ENCODE results near the gene PLD1.
A peak's percentile ranks its signal among the peaks of the same experiment; 100 is the strongest.
"Not testable (repeated sequence)": the region's sequence is repeated elsewhere in the genome, so short reads cannot be mapped to it uniquely, and the experiment has no call there.

Gene PLD1

DNA sequence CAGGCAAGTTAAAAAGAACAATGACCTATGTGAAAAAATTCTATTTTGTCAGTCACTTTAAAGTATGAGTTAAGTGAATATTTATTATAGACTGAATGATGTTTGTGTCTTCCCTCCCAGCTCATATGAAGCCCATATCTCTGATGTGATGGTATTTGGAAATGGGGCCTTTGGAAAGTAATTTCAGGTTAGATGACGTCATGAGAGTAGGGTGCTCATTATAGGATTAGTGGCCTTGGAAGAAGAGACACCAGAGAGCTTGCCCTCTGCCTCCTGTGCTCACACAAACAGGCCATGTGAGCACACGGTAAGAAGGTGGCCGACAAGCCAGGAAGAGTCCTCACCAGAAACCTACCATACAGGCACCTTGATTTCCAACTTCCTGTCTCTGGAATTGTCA lies 211.3 kb downstream of the PLD1 start:
- DNase-seq = no peak

DNA sequence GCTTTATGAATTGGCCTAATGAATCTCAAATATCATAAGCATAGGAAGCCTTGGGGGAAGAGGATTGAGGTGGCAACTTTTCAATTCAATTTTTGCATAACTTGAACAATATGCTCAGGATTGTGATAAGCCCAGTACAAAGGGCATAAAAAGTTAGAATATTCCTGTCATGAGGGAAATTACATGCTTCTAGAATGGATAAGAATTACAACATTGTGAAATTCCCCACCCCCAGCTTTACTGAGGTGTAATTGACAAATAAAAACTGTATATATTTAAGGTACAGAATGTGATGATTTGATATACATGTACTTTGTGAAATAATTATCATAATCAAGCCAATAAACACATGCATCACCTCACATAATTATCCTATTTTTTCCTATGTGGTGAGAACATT lies 217.5 kb downstream of the PLD1 start:
- no peak for DNase-seq

DNA sequence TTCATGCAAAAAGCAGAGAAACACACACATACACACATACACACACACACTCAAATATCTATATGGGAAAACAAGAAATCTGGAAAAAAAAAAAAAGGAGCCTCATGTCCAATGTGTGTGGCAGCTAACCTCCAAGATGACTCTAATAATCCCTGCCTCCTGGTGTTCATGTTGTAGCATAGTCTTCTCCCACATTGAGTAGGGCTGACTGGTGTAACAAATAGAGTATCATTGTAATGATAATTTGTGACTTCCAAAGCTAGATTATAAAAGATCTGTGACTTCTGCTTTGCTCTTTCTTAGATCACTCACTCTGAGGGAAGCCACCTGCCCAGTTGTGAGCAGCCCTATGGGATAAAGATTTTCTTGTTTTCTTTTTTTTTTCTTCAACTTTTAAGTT lies 219.2 kb downstream of the PLD1 start:
- DNase-seq = no peak

DNA sequence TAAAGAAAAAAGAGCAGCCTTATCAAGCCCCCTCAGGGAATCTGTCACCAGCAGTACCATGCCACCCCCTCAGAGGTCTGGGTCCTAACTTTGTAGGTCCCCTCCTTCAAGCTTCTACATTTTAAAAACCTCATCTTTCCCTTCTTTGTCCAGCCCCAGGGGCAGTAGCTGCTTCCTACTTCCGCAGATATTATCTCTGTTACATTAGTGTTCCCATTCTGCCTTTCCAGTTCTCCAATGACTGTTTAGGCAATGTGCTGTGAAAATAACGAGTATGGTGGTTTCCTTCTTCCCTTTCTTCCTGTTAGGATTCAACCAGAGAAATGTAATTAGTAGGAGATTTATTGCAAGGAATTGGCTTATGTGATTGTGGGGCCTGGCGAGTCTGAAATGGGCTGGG lies 224.0 kb downstream of the PLD1 start:
- no peak for DNase-seq

DNA sequence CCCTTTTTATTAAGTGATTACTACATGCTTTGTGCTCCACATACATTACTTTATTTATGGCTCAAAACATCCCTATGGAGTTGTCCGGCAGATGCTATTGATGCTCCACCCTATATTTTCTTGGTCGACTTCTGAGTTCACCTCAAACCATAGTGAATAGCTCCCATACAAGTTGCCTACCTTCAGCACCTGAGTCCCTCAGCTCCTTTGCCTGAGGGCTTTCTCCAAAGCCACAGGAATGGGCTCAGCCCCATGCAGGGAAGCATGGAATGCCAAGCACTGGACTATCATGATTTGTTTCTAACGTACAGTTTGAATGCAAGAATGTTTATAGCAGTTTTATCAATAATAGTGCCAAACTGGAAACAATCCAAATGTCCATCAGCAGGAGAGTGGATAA lies 225.2 kb downstream of the PLD1 start:
- DNase-seq = no peak

DNA sequence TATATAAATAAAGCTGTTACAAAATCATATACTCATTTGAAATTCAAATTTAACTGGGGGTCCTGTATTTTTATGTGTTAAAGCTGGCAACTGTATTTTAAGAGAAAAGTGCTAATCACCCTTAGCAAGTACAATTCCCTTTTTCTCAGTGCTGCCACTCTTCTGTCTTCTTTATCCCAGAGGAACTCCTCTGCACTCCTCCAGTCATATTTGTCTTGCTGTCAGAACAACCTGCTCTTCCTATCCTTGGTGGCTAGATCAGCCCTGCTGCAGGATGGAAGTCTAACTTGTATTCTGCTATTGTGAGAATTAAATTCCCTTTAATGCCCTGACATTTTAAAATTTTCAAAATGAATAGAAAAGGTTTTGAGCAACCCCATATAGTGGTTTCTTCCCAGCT lies 226.2 kb downstream of the PLD1 start:
- DNase-seq = no peak

DNA sequence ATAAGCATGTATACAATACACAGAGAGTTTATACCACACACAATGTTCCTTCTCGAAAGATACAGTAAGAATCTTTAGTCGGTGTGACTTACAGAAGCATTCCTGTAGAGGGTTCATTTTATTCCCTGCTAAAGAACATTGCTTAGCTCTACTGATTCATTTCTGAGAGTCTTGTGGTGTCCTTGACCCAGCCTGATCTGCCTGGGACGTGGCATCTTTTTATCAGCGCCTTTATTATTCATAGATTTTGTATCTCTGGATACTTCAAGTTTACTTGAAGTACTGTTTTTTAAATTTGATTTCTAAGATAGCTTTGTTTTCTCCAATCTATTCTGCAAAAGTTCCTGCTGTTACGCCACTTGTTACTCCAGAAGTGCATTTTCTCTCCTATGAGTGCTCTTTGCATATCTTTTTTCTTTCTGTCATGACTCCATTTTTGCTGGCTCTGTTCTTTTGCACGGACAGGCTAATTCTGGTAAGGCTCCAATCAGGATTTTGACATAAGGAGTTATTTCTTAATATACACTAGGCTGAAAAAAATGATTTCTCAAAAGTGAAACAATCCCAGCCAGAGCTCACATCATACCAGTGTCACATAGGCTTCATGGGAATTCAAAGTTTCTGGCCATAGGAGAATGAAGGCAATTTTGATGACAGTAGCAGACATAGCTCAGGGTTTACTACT lies 235.6 kb downstream of the PLD1 start:
- no peak for DNase-seq

DNA sequence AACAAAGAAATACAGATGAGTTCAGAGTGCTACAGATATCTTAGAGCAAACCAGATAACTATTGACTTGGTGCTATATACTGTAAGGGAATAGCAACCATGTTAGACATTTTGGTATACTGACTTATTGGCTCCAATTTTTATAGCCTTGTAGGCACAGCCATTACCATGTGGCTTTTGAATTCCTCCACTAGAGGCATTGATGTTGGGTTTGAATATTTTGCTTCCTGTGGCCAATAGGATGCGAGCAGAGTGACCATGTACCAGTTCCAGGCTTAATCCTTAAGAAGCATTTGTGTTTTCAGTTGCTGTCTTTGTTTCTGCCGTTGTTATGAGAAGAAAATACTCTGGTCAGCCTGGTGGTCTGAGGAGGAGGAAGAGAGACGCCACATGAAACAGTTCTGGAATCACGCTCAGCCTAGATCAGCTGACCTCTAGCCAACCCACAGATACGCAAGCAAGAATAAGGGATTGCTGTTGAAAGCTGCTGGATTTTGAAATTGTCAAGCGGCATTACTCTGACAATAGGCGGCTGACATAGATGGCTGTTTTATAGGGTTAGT lies 240.6 kb downstream of the PLD1 start:
- DNase-seq = no peak

DNA sequence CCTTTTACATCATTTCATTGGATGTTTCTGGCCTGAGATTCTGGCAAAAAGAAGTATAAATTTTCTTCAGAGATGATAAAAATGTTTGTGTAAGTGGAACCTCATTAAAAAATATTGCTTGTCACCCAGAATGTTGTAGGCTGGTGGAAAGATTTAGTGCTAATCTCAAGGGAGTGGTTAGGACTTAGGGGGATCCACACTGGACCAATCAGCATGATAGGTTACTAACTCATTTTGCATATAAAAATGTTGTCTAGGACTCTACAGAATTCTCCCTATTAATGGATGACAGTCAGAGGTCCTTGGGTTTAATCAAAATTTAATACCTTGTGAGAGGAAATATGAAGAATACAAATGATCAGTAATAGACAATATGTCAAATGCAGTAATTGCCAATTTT lies 241.5 kb downstream of the PLD1 start:
- DNase-seq = no peak

DNA sequence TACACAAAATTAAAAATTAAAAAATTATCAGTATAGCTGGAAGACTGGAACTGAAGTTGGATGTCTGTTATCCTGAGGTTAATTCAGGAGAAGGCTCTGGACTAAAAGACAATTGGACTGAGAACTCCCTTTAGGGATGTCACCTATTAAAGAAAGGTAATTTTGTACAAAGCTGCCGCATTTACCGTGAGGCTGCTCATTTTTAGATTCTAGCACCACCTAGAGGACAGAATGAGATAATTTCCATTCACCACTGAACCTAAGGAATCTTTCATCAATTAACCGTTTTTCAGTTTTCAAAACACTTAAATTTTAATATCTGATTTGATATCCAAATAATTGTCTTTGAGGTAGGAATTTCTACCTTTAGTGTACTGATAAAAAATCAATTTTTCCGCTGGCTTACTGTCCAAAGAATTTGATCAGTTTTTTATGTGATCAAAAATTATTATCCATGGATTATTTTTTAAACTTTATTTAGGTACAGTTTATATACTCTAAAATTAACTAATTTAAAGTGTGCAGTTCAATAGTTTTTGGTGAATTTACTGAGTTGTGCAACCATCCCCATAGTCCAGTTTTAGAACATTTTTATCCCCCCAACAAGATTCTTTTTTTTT lies 243.4 kb downstream of the PLD1 start:
- DNase-seq = peak; percentile 67

DNA sequence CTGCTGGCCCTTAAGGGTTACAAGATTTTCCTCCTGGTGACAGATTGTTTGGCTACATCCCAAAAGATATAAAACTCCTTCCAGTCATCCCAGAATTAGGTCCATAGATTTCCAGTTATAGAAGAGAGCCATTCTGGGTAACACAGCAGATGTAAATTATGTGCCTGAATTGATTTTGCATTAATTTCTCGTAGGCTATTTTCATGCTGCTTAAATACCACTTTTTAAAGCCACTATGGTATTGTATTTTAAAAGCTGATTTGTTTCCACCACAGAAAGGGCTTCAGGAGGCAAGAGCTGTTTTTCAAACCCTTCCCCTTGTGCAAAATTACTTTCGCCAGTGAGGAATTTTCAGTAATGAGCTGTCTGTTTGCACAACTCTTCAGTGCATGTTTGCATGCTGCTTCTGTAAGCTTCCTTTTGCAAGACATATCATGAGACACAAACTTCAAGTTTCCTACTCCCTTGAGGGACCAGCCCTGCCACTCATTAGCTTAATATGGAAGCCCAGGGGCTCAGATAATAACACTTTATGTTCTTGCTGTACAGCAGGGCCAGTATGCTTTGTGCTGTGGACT lies 244.7 kb downstream of the PLD1 start:
- DNase-seq = no peak

DNA sequence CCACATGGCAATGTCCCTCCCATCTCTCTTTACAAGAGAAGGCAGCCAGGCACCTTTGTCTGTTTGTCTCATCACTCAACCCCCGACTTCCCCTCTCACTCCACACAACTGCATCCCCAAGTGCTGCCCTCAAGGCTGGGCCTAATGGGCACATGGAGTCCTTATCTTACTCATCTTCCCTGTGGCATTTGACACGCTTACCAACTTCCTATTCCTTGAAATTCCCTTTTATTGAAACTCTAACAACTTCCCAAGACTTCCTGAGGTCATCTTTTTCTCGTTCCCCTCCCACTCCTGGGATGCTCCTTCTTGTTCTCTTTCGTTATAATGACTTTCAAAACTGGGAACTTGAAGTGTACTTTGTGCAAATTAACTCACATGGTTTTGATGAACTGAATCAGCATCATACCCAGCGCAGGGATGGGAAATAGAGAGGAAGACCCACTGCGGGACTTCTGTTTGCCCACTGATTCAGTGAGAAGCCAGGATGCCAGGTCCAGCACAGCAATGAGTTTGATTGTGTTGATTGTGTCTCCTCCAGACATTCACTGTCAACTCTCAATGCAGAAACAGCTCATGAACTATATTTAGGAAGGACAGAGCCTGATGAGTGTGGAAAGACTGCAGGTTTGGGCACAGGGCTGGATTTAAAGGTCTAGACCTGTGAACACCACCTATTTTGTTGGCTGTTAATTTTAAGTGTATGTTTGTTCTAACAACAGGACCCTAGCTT lies 245.4 kb downstream of the PLD1 start:
- DNase-seq = no peak

DNA sequence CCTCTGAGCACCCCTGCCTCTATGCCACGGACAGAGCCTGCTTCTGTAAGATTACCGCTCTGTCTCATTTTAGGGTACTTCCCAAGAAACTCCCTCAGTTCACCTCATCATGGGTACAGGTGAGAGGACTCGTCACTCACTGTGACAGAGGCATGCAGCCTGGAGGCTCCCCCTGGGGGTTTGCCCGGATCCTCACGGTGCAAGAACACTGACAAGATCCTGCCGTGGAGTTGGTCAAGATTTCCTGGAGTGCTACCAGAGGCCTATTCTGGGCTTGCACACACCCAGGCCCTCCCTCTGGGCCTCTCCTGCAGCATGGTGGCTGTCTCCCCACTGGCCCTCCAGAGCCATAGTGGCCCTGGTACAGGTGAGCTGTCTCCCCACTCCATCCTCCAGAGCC lies 247.0 kb downstream of the PLD1 start:
- no peak for DNase-seq

DNA sequence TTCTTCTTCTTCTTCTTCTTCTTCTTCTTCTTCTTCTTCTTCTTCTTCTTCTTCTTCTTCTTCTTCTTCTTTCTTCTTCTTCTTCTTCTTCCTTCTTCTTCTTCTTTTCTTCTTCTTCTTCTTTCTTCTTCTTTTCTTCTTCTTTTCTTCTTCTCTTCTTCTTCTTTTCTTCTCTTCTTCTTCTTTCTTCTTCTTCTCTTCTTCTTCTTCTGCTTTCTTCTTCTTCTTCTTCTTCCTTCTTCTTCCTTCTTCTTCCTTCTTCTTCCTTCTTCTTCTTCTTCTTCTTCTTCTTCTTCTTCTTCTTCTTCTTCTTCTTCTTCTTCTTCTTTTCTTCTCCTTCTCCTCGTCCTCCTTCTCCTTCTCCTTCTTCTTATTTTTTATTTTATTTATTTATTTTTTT lies 247.8 kb downstream of the PLD1 start:
- DNase-seq = not testable (repeated sequence)

DNA sequence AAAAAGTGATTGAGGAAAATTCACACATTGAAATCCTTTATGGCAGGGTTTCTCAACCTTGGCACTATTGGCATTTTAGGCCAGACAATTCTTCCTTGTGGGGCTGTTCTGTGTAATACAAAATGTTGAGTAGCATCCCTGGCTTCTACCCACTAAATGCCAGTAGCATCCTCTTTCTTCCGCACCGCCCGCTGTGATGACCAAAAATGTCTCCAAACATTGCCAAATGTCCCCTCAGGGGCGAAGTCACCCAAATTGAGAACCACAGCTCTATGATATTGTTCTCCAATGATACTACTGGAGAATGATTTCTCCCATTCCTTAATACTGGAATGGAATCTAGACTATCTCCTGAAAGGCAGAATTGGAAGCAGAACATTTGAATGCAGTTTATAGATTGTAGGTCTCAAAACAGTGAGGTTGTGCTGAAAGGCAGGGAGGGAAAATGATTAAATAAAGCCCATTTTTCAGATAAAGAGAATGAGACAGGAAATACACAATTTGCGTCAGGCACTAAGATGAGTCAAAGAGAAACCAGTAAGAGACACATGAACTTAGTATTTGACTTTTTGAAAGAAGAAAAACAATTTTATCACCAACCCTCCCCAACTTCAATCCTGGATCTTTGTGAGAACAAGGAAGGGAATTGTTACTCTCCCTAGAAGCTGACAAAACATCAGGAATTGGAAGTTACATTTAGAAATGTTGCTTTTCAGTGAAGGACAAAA lies 248.5 kb downstream of the PLD1 start:
- peak; percentile 17 for DNase-seq

DNA sequence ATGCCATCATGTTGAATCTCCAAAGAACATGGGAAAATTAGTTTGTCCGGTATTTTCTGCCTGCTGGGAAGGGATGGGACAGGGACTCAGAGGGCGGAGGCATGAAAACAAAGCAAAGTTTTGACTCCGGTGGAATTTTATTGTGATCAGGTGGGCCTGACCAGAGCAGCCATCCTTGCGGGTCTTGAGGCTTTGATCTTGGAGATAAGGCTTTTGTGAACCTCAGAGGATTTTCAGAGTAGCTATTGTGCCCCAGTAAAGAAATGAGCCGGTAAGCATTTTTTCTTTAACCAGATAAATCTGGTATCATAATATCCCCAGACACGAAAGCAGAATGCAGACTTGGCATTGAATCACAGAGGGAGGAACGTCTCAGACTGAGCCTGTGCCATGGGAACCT lies 250.7 kb downstream of the PLD1 start:
- DNase-seq = no peak

DNA sequence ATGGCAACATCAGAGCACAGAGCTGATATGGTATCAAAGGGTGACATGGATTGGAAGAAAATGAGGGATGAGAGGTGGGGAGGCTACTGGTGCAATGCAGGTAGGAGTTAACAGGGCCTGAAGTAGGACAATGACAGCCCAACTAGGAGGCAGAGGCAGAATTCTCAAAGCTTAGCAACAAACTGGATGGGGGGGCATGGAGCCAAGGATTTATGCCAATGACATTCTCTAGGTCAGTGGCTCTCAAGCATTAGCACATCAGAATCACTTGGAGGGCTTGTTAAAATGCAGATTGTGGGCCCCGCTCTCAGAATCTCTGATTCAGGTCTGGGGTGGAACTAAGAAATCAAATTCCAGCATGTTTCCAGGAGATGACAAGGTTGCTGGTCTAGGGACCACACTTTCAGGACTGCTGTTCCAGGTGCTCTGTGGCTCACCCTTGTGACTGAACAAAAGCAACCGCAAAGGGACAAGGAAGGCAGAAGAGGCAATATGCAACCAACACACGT lies 252.0 kb downstream of the PLD1 start:
- no peak for DNase-seq

DNA sequence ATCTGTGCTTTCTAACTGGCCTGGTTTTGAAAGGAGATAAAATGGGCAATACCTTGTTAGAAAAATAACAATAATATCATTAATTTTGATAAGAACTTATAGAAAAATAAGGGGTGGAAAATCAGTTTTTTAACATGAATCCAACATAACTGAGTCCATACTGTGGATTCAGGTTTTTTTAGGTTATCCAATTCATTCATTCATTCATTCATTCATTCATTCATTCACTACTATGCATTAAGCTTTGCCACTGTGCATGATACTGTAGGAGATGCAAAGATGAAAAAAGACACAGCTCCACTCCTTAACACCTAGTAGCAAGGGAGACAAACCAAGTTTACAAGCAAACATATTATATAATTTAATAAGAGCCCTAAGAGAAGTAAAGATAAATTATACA lies 253.1 kb downstream of the PLD1 start:
- no peak for DNase-seq

DNA sequence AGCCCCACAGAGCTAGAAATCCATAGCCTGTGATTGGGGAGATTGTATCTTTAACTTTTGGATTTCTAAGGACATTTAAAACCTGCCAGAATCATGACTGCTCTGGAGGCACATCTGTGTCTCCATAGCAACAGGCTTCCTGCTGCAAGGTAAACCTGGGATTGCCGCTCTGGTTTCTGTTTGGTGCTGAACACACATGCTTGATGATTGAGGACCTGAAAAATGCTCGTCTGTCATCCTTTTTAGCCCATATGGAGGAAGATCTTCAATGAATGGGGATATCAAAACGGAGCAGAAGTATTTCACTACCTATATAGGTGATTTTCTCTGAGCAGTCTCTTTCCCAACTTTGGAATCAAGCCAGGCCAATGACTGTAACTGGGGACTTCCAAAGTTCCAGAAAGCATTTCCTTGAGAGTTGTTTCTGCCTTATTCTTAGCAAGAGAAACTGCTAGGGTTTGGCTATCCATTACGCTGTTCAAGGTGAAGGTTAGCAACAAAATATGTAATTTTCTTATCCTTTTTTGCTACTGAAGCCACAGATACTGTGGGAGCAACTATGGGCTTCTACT lies 253.6 kb downstream of the PLD1 start:
- no peak for DNase-seq

DNA sequence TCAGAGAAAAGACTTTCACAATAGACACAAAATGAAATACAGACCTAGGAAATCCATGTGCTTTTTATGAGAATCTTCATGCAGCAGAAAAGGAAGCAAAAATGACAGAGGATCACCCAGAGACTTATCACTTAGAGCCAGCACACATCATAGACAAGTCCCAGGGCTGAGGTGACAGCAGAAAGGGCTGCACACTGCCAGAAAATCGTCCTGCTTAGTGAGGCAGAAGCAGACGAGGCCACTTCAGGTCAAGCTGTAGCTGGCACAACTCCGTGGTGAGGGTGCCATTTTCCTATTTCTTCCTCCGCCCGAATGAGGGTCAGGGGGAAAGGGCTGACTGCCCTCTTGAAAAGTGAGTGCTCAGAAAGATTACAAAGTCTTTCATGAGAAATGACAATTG lies 254.1 kb downstream of the PLD1 start:
- no peak for DNase-seq

DNA sequence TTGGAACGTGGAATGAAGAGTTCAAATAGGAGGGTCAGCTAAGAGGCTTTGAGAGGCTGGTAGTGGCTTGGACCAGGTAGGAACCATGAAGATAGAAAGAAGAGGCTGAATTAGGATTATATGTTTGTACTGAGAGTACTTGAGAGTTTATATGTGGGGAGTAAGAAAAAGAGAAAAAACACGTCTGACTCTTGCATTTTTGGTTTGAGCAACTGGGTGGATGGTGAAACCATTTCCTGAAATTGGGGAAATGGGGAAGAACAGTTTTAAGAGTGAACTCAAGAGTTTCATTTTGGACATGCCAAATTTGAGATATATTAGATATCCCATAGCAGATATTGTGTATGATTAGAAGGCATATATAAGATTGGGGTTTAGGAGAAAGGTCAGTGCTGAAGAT lies 257.2 kb downstream of the PLD1 start:
- DNase-seq = no peak

DNA sequence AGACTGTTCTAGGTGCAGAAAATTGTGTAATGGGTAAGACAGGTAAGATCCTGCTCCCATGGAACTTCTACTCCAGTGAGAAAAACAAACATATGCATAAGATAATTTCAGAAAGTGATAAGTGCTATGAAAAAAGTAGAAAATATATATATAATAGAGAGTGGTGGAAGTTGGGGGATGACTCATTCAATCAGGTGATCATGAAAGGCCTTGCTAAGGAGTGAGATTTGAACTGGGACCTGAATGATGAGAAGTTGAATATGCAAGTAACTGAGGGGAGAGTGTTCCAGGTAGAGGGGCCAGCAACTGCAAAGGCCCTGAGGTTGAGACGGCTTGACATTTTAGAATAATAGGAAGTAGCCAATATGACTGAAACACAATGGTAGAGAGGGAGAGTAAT lies 257.8 kb downstream of the PLD1 start:
- no peak for DNase-seq

DNA sequence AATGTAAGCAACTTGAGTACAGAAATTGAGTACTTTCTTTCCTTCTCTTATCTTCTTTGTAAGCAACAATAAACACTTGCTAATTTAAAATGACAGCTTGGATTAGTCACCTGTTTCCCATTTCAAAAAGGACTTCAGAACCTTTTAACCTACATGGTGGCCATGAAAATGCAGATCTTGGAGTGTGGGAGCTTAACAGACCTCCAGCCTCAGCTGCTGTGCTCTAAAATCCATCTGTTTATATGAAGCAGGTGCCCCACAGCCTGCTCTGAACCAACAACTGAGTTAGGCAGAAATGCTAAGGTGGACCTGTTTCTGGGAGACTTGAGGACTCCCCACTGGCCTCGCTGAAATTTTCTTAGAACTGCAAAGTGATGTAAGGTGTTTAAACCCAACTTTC lies 259.0 kb downstream of the PLD1 start:
- no peak for DNase-seq
